Measurements from ENCODE around the gene FAM149B1. TPM values are rescaled to one million over a fixed set of nuclear protein-coding genes. Genes with fewer than 3 reads are reported as not detected.
A peak's percentile ranks its signal among the peaks of the same experiment; 100 is the strongest.

Gene FAM149B1
- 10 to 100 TPM in 1 of 2 donors, 1 to 10 TPM in 1; 4.9 to 17.1 TPM for total RNA-seq

DNA sequence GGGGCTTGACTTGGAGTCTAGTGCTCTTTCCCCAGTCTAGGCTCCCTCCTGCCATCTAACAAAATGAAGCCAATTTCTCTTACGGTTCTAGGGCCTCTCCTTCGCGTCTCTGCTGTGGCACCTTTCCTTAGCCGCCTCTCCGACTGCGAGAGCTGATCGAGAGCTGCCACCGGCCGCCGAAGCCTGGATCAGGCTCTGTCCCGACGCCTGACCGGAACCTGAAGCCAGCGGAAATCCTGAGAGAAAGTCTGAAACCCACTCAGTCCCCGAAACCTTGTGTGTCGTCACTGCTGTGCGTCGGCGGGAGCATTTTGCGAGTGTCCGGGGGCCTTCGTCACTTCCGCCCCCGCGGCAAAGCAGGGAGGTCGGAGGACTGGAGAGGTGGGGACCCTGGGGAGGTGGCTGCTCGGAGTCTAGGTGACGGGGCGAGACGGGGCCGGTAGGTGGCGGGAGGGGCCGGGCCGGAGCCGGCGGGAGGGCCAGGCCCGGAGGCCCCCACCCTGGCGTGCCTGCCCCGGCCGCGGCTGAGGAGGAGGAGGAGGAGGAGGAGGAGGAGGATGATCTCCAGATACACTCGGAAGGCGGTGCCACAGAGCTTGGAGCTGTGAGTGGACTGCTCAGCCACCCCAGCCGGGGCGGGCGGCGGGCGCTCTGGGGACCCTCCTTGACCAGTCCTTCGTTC is at the start of gene FAM149B1, which contains the start of gene ECD:
Gene FAM149B1 (plus strand): TSS at position 337 of the 682 bp plus-strand sequence. CDS start 221 bp downstream, at position 558.
Gene ECD (minus strand): TSS at position 226 of the 682 bp plus-strand sequence. CDS start 4,071 bp downstream, outside the sequence.
- DNase-seq (peak; percentile 89 to 92 (median 92)), ATAC-seq (peak; percentile 99)
- intact Hi-C loops (cut with DNase I) = loop anchor here (10.0 kb wide), 1 partner anchor 63 kb away; no protein-coding TSS in a partner anchor
- H3K27ac ChIP-seq = peak within 1 kb of the TSS; percentile 81 to 95 (median 92)
- WGBS, 2 donors = 0% methylated on average over 30 to 49 of the region's 49 CpGs
- no peaks in the 10 kb centered on the region for H3K27me3 ChIP-seq
- peak within 1 kb of the TSS; percentile 60 to 92 for H3K4me3 ChIP-seq
- TF ChIP-seq, protein P1, sequence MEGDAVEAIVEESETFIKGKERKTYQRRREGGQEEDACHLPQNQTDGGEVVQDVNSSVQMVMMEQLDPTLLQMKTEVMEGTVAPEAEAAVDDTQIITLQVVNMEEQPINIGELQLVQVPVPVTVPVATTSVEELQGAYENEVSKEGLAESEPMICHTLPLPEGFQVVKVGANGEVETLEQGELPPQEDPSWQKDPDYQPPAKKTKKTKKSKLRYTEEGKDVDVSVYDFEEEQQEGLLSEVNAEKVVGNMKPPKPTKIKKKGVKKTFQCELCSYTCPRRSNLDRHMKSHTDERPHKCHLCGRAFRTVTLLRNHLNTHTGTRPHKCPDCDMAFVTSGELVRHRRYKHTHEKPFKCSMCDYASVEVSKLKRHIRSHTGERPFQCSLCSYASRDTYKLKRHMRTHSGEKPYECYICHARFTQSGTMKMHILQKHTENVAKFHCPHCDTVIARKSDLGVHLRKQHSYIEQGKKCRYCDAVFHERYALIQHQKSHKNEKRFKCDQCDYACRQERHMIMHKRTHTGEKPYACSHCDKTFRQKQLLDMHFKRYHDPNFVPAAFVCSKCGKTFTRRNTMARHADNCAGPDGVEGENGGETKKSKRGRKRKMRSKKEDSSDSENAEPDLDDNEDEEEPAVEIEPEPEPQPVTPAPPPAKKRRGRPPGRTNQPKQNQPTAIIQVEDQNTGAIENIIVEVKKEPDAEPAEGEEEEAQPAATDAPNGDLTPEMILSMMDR (IDR thresholded peaks at IDR 0.05) = peak in 4 of 7 experiments; percentile 19 to 50 (median 20)
- TF ChIP-seq POLR2A (IDR thresholded peaks at IDR 0.05) = peak; percentile 78 to 95 (median 95)
- no peaks in the 10 kb centered on the region for H3K9me3 ChIP-seq
- H3K4me1 ChIP-seq = peaks cover 31% of the 10 kb centered on the region
- H3K36me3 ChIP-seq (replicated peaks in 1 of 2; ENCODE audit: insufficient read depth in 1 of 2, low read depth in 2 of 2) = peaks cover 0 to 6% of the 10 kb centered on the region in 2 donors

DNA sequence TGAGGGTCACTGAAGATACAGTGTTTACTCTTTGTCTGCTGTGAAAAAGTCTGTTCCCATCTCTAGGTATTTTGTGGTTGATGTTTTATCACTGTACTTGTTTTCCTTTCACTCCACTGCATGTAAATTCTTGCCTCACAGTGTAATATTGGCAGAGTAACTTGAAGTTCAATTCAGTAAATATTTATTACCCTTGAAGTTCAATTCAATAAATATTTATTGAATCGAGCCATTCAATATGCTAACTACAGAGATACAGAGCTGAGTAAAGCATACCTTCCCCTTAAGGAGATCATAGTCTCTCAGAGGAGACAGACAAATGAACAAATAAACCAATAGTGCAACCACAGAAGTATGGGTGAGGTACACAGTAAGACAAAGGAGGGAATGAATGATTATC is 48.5 kb upstream of the FAM149B1 start:
- DNase-seq (no peak), ATAC-seq (no peak)
- no peaks in the 10 kb centered on the region for H3K9me3 ChIP-seq
- no peak overlapping the region for H3K27ac ChIP-seq
- no peaks in the 10 kb centered on the region for H3K27me3 ChIP-seq
- 38 to 44% methylated on average over 1 of the region's 1 CpG for WGBS, 2 donors
- H3K36me3 ChIP-seq (replicated peaks in 1 of 2; ENCODE audit: insufficient read depth in 1 of 2, low read depth in 2 of 2) = no peaks in the 10 kb centered on the region
- intact Hi-C loops (cut with DNase I) = no loop called here
- peaks cover 11% of the 10 kb centered on the region for H3K4me1 ChIP-seq
- TF ChIP-seq POLR2A (IDR thresholded peaks at IDR 0.05) = no peak
- TF ChIP-seq, protein P1 (IDR thresholded peaks at IDR 0.05) = no peak
- H3K4me3 ChIP-seq = no peak overlapping the region

DNA sequence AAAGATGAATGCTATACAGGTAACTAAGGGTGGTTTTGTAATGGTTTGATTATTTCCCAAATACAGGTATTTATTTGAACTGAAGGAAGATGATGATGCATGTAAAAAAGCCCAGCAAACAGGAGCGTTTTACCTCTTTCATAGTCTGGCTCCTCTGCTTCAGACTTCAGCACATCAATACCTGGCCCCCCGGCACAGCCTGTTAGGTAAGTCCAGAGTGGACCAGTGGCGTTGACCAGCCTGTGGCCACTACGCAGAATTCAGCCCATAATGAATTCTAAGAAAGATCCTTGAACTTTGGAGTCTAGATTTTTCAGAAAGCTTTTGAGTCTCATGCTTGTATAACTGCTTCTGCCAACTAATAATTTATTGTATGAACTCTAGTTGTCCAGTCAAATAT is 48.0 kb upstream of the FAM149B1 start:
- Histone ChIP-seq H3K27me3 (no peaks in the 10 kb centered on the region), H3K9me3 (no peaks in the 10 kb centered on the region), H3K4me3 (no peak overlapping the region), H3K27ac (no peak overlapping the region), H3K36me3 (replicated peaks in 1 of 2; ENCODE audit: insufficient read depth in 1 of 2, low read depth in 2 of 2) (peaks cover 0 to 3% of the 10 kb centered on the region in 2 donors), H3K4me1 (peaks cover 11% of the 10 kb centered on the region)
- ATAC-seq (no peak), DNase-seq (no peak)
- TF ChIP-seq, protein P1 (IDR thresholded peaks at IDR 0.05) = no peak
- TF ChIP-seq POLR2A (IDR thresholded peaks at IDR 0.05) = no peak
- intact Hi-C loops (cut with DNase I) = no loop called here
- 77 to 90% methylated on average over 4 of the region's 4 CpGs for WGBS, 2 donors

DNA sequence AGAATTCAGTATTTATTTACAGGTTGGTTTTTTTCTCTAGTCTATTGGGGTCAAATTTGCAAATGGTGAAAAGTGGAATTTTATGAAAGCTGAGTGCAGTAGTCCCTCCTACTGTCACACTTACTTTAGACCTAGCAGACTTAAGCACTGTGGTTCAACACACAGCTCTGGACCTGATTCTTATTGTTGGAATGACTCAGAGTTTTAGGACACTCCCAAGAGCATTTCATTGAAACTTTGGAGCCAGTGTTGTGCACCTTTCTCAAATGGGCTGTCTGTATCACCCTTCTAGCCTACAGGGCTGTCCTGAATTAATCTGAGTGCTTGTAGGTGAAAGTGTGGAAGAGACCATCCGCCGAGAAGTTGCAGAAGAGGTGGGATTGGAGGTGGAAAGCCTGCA is 41.6 kb upstream of the FAM149B1 start:
- DNase-seq = no peak
- H3K9me3 ChIP-seq = no peaks in the 10 kb centered on the region
- H3K27ac ChIP-seq = no peak overlapping the region
- no peaks in the 10 kb centered on the region for H3K27me3 ChIP-seq
- WGBS, 2 donors = 92 to 94% methylated on average over 2 of the region's 2 CpGs
- intact Hi-C loops (cut with DNase I) = no loop called here
- H3K36me3 ChIP-seq (replicated peaks in 1 of 2; ENCODE audit: insufficient read depth in 1 of 2, low read depth in 2 of 2) = peaks cover 5 to 24% of the 10 kb centered on the region in 2 donors
- H3K4me1 ChIP-seq = no peaks in the 10 kb centered on the region
- no peak for TF ChIP-seq POLR2A (IDR thresholded peaks at IDR 0.05)
- TF ChIP-seq, protein P1 (IDR thresholded peaks at IDR 0.05) = no peak
- no peak for ATAC-seq
- H3K4me3 ChIP-seq = no peak overlapping the region
